ENCODE measurements around the gene FGD2.

FGD2 gene

DNA sequence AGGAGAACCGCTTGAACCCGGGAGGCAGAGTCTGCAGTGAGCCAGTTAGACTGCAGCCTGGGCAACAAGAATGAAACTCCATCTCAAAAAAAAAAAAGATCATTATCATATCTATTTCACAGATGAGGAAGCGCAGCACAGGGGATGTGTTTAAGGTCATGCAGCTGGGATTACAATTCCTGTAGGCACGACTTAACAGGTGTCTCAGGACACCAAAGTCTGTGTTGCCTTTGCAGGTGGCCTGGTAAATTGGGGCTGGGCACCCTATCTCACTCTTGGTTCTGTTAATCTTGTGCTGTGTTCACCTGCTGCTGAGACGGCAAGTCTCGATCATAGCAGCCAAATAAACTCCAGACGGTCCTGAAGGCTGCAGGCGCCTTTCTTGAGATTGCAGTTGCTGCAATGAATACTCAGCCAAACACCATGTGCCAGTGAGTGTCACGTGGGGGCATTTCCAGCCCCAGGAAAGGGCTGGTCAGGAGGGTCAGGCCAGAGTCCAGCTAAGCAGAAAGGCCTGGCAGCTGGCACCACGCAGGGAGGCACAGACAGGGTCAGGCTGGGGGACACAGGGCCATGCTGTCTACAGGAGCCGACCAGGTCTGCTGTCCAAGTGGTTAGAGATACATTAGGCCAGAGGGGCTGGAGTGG lies 55.8 kb downstream of the FGD2 start:
- DNase-seq = no peak

DNA sequence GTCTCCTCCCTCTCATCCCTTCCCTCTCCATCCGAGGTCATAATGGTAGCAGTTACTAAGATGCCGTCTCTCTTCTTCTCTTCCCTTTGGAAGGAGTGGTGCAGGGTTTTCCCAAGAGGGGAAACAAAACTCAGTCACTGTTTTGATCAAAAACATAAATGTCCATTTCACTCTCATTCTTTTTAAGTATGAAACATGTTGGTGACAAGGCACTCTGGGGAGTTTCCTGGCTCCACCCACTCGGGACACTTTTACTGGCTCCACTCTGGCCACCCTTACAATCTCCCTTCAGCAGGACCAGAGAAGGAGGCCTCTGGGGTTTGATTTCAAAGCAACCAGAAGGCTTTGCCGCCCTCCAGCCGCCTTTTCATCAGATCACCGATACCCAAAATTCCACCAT lies 57.0 kb downstream of the FGD2 start:
- no peak for DNase-seq

DNA sequence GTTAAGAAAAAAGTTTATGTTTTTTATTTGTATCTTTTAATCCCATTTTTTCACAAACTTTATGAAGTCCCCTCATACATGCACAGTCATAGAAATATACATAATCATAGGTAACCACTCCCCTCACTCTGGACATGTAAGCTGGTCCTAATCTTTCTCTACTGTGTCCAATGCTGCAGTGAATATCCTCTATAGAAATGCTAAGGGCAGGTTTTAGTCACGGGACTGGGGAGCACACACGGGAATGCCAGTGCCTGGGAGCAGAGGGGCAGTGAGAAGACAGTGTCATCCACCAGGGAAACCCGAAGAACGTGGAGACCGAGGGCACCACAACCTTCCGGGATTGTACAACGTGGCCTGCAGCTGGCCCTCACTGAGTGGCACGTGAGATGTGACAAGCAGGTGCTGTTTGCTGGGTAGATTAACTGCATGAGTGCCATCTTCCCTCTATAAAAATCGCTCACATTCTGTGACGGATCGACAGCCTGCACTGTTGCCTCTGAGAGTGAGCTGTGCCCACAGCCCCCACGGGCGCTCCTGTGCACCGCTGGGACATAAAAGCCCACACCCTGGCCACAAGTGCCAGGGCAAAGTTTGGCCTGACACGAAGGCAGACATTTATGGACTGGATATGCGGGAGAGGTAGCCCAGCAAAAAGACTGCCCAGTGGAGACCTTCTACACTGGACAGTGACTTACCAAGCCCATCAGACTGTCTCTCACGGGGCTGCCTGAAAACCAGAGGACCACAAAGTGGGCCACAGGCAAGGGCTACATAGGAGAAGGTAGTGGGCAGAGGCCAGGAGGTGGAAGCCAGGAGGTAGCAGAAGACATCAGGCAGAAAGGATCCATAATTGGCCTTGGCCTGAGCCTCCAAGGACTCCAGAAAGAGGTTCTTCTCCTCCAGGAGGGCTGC lies 63.2 kb downstream of the FGD2 start:
- no peak for DNase-seq

DNA sequence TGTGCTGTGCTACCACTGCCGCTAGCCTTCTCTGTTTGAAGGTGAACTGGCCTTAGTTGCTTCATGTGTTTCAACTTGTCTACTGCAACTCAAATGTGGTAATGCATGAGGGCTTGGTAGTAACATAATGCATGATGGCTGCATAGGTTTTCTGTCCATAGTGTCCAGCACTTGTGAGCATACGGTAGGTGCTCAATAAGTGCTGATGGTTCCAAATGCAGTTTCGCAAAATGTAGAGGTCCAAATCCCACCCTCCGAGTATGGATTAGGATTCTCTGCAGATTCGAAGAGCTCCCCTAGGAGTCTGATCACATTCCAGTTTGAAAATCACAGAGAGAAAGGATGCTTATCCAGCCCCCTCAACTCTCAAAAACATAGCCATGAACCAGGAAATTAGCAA lies 64.2 kb downstream of the FGD2 start:
- no peak for DNase-seq

DNA sequence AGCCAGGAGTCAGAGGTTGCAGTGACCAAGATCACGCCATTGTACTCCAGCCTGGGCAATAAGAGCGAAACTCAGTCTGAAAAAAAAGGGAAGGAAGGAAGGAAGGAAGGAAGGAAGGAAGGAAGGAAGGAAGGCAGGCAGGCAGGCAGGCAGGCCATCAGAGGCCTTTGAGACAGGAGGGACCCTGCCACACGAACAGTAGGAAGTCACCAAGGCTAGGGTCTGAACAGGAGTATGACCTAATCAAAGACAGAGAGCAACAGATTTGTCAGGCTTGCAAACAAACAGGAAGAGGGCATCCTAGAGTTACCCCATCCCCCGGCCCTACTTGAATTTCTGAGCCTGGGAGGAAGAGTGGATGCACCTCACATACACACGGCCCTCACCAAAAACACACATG lies 67.1 kb downstream of the FGD2 start:
- DNase-seq = no peak

DNA sequence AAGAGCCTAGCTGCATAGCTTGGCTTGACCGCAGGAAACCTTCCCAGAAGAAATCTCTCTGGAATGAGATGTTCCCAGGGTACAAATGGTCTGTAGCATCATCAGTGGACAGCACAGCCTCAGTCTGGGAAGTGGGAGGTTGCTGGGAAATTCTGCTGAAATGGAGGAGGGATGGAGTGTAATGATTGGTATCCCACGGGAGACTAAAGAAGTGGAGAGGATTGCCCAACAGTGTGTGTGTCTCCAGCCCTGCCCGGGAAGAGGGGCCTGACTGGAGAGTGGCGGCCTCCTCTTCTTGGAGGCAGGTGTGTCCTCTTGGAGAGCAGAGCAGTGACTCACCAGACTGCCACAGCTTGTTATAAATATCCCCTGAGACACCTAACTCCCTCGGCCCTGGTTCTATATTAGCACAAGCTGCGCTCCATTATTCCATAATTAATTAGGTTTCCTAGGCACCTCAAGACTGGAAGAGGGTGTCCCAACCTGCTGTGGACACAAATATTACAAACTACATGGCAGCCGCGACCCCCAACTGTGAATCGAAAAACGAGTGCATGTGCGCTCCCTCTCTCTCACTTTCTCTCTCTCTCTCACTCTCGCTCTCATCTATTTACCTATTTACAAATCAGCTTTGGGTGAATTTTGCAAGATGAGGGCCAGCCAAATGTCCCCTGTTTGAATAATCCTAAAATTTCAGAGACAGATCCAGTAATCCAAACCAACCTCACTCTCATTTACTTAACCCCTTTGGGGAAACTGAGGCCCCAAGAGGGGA lies 68.8 kb downstream of the FGD2 start:
- DNase-seq = no peak

DNA sequence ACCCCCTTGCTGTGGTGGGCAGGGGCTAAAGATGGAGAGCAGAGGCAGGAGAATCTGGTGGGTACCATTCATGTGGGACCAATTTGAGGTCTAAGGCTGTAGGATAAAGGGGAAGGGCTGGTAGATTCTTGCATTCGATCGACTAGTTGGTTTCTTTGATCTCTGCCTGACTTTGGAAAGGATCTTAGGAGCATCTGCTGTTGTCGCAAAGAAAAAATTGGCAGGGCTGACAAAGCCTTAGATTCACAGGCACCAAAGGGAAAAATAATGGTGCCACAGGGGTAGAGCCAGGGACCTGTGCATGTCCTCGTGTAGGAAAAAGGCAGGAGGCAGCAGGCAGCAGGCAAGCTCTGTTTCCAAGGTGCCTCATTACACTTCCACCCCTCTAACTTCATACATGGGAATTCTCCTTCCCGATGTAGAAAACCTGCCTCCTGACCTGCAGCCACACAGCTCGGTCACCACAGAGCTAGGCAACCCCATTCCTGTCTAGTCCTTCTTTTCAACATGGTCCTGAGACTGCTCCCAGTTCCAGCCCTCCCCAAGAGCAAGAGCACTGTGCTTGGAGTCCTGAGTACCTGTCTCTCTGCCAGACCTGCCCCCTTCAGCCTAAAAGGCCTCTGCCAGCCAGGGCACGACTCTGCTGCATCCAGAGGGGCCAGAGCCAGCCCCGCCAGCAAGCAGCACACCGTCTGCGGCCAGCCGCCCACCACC lies 71.9 kb downstream of the FGD2 start:
- DNase-seq = no peak

DNA sequence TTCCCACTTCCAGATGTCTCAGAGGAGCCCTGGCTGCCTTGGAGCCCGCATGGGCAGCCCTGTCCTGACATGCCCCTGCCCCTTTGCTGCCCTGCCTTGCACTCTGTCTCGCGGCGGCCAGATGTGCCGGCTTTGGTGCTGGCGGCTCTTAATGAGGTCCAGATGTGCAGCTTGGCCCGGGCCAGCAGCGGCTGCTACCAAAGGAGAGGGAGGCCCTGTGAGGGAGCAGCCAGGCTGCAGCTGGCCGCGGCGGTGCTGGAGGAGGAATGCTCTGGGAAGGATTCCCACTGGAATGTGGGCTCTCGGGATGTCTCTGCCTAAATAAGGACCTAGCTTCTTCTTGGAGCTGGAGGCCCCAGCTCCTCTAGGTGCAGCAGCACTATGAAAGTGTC lies 72.4 kb downstream of the FGD2 start:
- no peak for DNase-seq

Data from activated CD4-positive, alpha-beta T cell treated with anti-CD3 and anti-CD28 coated beads for 1 hour (primary cell).